Stimulated activated CD8-positive, alpha-beta memory T cell treated with anti-CD3 and anti-CD28 coated beads, Interleukin-2, amount 100 ng/mL, for 1 hour (primary cell): ENCODE results near the gene SLC30A3.
"Not testable (repeated sequence)": the region's sequence is repeated elsewhere in the genome, so short reads cannot be mapped to it uniquely, and the experiment has no call there.

Source experiments
- DNase-seq, 2 donors: peaks; one replicate each; pipeline ENCODE4 v3.0.0-alpha.2; 2020; ENCODE audit warnings: low read depth in 2 of 2

Gene SLC30A3

GRCh38 chr2:27284996-27285395, 22.1 kb upstream of the SLC30A3 start:
- no peak for DNase-seq

- DNase-seq: no peak
These were observed 20.0 kb upstream of the SLC30A3 start for GRCh38 chr2:27282892-27283291.

DNA sequence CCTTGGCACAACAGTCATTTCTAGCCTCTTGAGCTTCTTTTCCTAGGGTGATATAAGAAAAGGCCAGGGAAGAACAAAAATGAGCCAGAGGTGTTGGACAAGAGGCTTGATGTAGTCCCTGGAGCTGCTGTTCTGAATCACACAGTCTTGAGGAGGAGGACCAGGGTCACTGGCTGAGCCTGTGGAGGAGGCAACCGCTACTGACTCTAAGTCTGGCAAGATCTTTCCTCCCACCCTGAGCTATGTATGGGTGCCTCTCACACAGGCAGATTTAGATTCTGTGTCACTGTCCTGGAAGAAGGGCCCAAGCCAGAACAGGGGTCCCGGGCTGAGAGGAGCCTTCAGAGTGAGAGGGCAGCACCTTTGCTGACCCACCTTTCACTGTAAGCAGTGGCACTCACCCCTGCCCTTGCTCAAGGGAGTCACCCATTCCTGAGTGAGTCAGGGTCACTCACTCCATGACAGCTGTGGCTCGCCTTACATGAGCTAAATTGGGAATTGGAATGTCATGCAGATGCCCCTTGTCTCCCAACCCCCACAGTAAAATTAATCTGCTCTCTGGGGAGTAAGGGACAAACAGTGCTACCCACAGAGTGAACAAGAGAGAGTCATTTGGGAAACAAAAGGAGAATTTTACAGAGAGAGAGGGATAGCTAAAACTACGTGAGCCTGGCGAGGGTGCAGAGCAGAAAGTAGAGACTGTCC, 19.2 kb upstream of the SLC30A3 start, which contains the start of gene TRIM54:
TSS of gene TRIM54 (plus strand) at position 575 of the 705 bp plus-strand sequence. CDS start 303 bp downstream, outside the sequence.
- no peak for DNase-seq

DNA sequence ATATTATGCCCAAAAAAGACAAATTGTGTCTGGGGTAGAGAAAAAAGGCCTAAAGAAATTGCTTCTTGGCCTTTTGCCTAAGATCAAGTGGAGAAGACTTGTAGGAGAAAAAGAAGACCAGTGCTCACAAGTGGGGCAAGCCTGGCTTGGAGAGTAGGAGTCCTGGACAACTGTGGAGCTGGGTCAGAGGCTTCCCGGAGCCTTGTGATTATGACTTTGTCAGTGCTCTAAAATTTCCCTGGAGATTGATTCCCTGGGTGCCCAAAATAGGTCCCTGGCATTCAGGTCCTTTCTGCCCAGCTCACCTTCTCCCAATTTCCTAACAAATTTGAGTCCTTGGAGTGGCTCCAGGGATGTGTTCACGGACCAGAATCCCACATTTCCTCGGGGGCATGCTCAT, 18.6 kb upstream of the SLC30A3 start:
- no peak for DNase-seq

DNA sequence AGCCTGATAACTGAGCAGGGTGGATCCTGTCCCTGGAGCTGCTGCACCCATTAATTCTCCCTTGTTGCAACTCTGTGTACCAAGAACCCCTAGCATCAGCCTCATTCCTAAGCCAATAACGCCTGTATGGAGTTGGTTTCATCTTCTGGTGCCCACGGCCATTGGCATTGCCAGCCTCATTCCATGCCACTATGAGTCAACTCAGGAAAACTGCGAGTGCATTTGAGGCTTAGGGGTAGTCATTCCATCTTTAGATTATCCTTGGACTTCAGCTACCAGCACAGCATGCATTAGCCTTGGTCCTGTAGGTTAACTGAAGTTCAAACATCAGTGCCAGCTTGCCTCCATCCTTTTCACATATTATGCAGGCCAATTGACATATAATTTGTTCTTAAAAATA, 18.0 kb upstream of the SLC30A3 start:
- no peak for DNase-seq

DNA sequence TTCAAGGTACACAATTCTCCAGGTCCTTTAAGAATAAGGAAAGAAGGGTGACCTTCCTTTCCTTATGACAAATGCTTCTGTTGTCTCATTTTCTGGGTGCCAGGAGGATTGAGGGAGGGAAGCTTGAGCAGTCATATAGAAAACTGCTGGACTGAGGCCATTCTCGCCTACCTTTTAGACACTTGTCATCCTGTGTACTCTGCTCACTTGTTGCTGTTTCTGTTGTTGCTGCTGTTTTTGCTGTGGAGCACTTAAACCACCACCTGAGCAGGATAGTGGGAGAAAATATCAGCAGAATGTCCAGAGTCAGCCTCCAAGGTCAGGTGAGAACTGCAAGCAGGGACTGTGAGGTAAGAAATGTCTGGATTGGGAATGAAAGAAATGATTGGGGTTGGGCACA, 15.2 kb upstream of the SLC30A3 start:
- DNase-seq: no peak

DNA sequence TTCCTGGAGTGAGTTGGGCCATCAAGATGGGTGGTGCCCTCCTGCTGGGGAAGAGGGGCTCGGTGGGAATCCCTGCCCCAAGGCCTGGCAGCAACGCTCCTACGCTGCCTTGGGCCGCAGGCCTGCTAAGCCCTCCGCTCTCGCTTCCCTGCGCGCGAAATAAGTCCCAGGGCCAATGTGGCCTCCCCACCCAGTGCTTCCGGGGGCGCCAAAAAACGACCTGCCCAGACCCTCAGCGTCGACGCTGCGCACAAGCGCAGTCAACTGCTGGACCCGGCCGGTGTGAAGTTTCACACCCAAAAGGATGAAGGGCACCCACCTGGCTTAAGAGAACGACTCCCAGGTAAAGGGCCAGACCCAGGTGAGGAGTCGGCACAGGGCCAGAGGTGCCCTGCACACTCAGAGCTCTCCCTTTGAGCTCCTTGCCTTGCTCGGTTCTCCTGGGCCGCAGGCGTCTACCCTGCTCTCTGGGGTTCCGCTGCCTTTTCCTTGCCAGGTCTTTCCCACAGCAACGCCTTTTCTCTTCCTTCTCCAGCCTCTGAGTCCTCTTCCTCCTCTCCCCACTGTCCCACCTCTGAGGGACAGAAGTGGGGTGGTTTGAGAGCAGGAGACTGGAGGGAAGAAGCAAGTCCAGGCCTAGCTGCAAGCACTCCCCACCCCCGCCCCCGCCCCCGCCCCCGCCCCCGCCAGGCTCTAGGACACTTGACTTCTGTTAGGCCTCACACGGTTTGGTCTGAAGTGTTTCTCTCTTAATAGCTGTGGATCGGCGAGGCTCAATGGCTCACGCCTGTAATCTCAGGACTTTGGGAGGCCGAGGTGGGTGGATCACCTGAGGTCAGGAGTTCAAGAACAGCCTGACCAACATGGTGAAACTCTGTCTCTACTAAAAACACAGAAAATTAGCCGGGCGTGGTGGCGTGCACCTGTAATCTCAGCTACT, 12.6 kb upstream of the SLC30A3 start, which contains the start of gene DNAJC5G:
TSS of gene DNAJC5G (plus strand) at position 223 of the 940 bp plus-strand sequence. CDS start 1,296 bp downstream, outside the sequence.
- DNase-seq: no peak

DNA sequence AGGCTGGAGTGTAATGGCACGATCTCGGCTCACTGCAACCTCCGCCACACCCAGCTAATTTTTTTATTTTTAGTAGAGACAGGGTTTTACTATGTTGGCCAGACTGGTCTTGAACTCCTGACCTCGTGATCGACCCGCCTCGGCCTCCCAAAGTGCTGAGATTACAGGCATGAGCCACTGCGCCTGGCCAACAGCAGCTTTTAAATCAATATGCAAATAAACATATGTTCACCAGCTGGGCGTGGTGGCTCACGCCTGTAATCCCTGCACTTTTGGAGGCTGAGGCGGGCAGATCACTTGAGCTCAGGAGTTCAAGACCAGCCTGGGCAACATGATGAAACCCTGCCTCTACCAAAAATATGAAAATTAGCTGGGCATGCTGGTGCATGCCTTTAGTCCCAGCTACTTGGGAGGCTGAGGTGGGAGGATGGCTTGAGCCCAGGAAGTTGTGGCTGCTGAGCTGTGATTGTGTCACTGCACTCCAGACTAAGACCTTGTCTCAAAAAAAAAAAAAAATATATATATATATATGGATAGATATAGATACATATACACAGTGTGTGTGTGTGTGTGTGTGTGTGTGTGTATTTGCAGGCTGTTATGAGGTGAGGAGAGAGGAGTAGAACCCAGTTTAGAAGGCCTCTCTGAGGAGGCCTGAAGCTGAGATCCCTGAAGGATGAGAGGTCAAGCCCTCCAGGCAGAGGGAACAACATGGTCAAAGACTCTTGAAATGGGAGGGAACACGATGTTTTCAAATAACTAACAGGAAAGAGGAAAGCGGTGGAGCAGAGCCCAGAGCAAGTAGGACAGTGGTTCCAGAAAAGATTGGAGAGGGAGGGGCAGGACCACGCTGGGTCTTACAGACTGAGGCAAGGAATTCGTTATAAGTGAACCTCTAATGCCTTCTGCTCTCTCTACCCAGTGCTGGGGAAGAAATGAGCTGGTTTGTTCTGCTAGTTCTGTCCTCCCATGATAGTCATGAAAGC, 10.0 kb upstream of the SLC30A3 start:
- DNase-seq: not testable (repeated sequence)

DNA sequence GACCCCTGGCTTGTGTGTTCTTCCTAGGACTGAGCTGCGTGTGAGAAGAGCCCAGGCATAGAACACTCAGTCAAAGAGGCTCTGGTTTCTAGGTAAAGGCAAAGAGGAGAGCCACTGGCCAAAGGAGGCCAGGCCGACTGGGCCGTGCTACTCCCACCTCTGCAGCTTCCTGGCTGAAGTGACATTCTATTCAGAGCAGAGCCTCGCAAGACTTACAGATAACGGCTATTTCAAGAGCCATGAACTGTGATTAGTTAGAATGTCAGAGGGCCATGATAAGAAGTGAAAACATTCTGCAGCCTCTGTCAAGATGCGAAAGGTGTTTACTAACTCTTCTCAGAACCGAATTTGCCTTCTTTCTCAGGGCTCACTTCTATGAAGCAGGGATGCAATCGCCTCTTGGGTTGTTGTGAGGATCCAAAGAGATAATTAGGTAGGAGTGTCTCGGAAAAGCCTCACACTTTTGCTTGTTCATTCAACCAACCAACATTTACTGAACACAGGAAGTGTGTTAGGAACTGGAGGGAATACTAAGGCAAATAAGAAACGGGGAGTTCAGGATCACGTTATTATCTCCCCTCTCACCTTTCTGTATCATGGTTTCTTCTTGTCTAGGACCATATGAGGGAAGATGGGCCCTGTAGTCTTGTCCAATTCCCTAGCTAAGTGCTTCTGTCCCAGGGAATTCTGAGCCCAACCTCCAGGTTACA, 8.9 kb upstream of the SLC30A3 start:
- DNase-seq: no peak

- DNase-seq: no peak
These were observed 7.8 kb upstream of the SLC30A3 start for GRCh38 chr2:27270670-27271069.

DNA sequence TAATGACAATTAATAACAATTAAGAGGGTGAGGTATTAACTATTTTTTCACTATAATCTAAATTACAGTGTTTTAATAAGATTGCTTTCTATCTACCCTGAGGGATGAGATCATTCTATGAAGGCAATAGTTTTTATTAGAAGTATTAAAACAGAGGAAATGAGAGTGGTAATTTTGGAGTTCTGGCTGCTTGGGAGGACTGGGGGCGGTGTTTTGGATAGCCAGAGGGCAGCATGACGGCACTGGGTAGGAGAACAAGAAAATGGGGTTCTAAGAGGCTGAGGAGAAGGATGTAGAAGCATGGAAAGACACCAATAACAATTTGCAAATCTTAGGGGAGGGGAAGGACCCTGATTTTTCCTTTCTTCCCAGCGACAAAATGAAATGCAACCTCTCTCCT, 7.3 kb upstream of the SLC30A3 start:
- no peak for DNase-seq

DNA sequence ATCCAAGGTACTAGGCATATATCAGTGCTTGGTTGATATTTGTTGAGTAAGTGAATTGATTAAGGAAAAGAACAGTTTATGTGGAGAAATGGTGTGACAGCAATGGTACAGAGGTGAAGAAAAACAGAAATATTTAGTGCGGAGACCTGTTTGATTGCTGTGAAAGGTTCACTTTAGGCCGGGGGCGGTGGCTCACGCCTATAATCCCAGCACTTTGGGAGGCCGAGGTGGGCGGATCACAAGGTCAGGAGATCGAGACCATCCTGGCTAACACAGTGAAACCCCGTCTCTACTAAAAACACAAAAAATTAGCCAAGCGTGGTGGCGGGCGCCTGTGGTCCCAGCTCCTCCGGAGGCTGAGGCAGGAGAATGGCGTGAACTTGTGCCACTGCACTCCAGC, 5.4 kb upstream of the SLC30A3 start:
- not testable (repeated sequence) for DNase-seq

- DNase-seq: no peak
These were observed 2.7 kb upstream of the SLC30A3 start for GRCh38 chr2:27265536-27265870.

- peak; percentile 35 to 46 for DNase-seq
These were observed 2.1 kb upstream of the SLC30A3 start for GRCh38 chr2:27264753-27265535.

GRCh38 chr2:27264253-27264752, 1.5 kb upstream of the SLC30A3 start:
- no peak for DNase-seq

DNA sequence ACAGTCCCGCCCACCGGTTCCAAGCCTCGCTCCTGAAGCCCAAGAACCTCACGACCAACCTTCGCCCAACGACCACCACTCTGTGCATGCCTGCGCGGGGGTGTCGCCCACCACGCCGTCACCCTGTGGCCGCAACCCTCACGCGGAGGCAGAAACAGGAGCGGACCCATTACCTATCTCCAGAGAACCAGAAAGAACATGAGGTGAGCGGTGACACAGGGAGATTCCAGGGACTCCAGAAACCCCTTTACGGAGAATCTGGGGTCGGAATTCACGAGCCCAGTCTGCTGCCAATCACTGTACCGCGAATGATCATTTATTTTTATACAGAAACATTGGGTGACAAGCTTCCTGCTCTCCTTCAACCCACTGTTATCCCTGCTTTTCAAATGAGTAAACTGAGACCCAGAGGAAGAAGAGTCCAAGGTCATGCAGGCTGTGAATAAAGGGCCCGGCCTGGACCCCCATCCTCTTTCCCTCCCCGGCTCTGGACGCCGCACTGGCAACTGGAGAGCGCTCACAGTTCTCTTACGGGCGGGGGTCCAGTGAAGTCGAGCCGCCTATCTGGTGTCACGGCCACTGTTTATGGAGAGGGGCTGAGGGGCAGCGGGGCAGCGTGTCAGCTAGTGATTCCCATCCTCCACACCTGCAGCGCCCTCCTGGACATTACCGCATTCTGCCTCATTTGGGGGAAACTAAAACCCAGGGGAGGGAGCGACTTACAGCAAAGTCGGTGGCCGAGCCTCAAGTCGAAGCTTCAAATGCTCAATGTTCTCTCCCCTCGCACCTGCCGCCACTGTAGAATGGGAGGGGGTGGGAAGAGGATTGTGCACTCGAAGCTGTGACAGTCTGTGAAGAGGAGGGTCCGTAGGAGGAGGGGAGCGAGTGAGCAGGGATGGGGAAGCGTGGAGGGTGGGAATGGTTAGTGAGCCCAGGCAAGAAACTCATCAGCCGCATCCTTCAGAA, 723 bp upstream of the SLC30A3 start:
- DNase-seq: no peak

DNA sequence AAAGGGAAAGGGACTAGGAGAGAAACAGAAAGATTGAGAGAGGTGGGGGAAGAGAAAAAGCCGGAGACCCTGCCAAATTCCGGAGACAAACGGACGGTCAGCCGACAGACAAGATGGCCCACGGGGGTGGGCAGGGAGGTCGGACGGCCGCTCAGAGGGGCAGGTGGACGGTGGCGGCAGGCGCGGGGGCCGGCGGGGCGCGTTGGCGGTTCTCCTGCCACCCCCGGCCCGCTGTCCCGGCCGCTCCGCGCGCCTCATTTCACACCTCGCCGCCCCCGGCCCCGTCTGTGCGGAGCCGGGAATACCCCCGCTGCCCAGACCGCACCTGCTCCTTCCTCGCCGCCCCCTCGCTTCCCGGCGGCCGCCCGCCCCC, 935 bp downstream of the SLC30A3 start:
- no peak for DNase-seq

GRCh38 chr2:27261241-27261925, 1.5 kb downstream of the SLC30A3 start:
- DNase-seq: no peak
